Daoy (cell line): ENCODE measurements around the gene CMTR2. TPM values are rescaled to one million over a fixed set of nuclear protein-coding genes. Genes with fewer than 3 reads are reported as not detected.
"Not testable (repeated sequence)": the region's sequence is repeated elsewhere in the genome, so short reads cannot be mapped to it uniquely, and the experiment has no call there.

Experiments
- DNase-seq: peaks from one replicate; pipeline ENCODE4 v3.0.0-alpha.2; 2015; ENCODE audit warnings: low read depth
- total RNA-seq: library from RNA; depleted of rRNA; stranded (reverse); fragments of >200 nt; shearing (Covaris generic); gene quantifications from 2 replicates; pipeline ENCODE4 v1.2.3, GENCODE V29; 2014; rRNA removed

CMTR2 gene
- total RNA-seq: 17.6 and 20.6 TPM in 2 replicates

- DNase-seq: peak; percentile 98
Measured at GRCh38 chr16:71288890-71289731, at the start of gene CMTR2. Gene CMTR2, minus strand, starts transcription at chr16:71289402. Its CDS starts 3,482 bp downstream, at chr16:71285920.

GRCh38 chr16:71338632-71339031, 49.4 kb upstream of the CMTR2 start:
- DNase-seq: no peak

GRCh38 chr16:71338193-71338592, 49.0 kb upstream of the CMTR2 start:
- DNase-seq: peak; percentile 66

- no peak for DNase-seq
Measured at GRCh38 chr16:71337631-71338030, 48.4 kb upstream of the CMTR2 start.

GRCh38 chr16:71328151-71328550, 38.9 kb upstream of the CMTR2 start:
- no peak for DNase-seq

GRCh38 chr16:71327720-71328119, 38.5 kb upstream of the CMTR2 start:
- no peak for DNase-seq

- no peak for DNase-seq
Measured at GRCh38 chr16:71319999-71320398, 30.8 kb upstream of the CMTR2 start.

- no peak for DNase-seq
Measured at GRCh38 chr16:71315269-71315668, 26.1 kb upstream of the CMTR2 start.

- not testable (repeated sequence) for DNase-seq
Measured at GRCh38 chr16:71313591-71313990, 24.4 kb upstream of the CMTR2 start.

GRCh38 chr16:71311553-71312158, 22.5 kb upstream of the CMTR2 start:
- peak; percentile 19 for DNase-seq

GRCh38 chr16:71303938-71304337, 14.7 kb upstream of the CMTR2 start:
- DNase-seq: peak; percentile 48

- DNase-seq: no peak
Measured at GRCh38 chr16:71297341-71297634, 8.1 kb upstream of the CMTR2 start.

- no peak for DNase-seq
Measured at GRCh38 chr16:71296584-71297340, 7.6 kb upstream of the CMTR2 start.

GRCh38 chr16:71295950-71296349, 6.7 kb upstream of the CMTR2 start:
- no peak for DNase-seq

GRCh38 chr16:71293919-71294318, 4.7 kb upstream of the CMTR2 start:
- no peak for DNase-seq

GRCh38 chr16:71292095-71292494, 2.9 kb upstream of the CMTR2 start:
- DNase-seq: not testable (repeated sequence)

GRCh38 chr16:71289732-71290062, 495 bp upstream of the CMTR2 start:
- DNase-seq: no peak

- DNase-seq: no peak
Measured at GRCh38 chr16:71288570-71288889, 672 bp downstream of the CMTR2 start.

GRCh38 chr16:71287911-71288310, 1.3 kb downstream of the CMTR2 start:
- no peak for DNase-seq

- DNase-seq: no peak
Measured at GRCh38 chr16:71287454-71287853, 1.7 kb downstream of the CMTR2 start.

- DNase-seq: no peak
Measured at GRCh38 chr16:71283612-71284011, 5.6 kb downstream of the CMTR2 start.

GRCh38 chr16:71282943-71283342, 6.3 kb downstream of the CMTR2 start:
- DNase-seq: no peak
